Choroid plexus epithelial cell (primary cell): ENCODE measurements around the gene ZNF341.
A peak's percentile ranks its signal among the peaks of the same experiment; 100 is the strongest.

Experiments used
- DNase-seq: peaks from one replicate; pipeline ENCODE4 v3.0.0-alpha.2; 2010; ENCODE audit warnings: low read depth
- H3K4me3 ChIP-seq: 2 replicates; pipeline ENCODE4 v1.5.1; 2011; ENCODE audit warnings: low read depth, mild to moderate bottlenecking, control low read depth, low read length, moderate library complexity
- CTCF ChIP-seq: conservative IDR thresholded peaks from 2 replicates; pipeline ENCODE4 v1.5.1; 2011; ENCODE audit warnings: low read depth, mild to moderate bottlenecking, control low read depth, inconsistent platforms, low read length, moderate library complexity

Gene ZNF341

GRCh38 chr20:33711446-33711738 lies 20.4 kb upstream of the ZNF341 start:
- DNase-seq: no peak
- no peak for TF ChIP-seq CTCF
- H3K4me3 ChIP-seq: no peak overlapping the region

- no peak for TF ChIP-seq CTCF
- no peak for DNase-seq
- H3K4me3 ChIP-seq: no peak overlapping the region
These were observed 17.9 kb upstream of the ZNF341 start for GRCh38 chr20:33713865-33714367.

GRCh38 chr20:33716498-33716897 lies 15.3 kb upstream of the ZNF341 start:
- TF ChIP-seq CTCF: no peak

GRCh38 chr20:33719277-33719988 lies 12.4 kb upstream of the ZNF341 start:
- no peak for DNase-seq
- H3K4me3 ChIP-seq: peak overlapping the region; percentile 99
- TF ChIP-seq CTCF: no peak

More at GRCh38 chr20:33716498-33716897, 15.3 kb upstream of the ZNF341 start:
- no peak for DNase-seq
- no peak overlapping the region for H3K4me3 ChIP-seq

- DNase-seq: peak; percentile 99
- peak within 1 kb of the TSS; percentile 99 for H3K4me3 ChIP-seq
- TF ChIP-seq CTCF: no peak
These were observed 11.6 kb upstream of the ZNF341 start, which contains the start of gene PXMP4 for GRCh38 chr20:33719989-33720709. TSS of gene PXMP4 (minus strand) at chr20:33720310. CDS start at chr20:33720207, 103 bp downstream.

- no peak for DNase-seq
- no peak overlapping the region for H3K4me3 ChIP-seq
- TF ChIP-seq CTCF: no peak
These were observed 10.2 kb upstream of the ZNF341 start for GRCh38 chr20:33721391-33722140.
